Effector memory CD4-positive, alpha-beta T cell (primary cell): Measurements from ENCODE around the gene EML5.

Source experiments
- DNase-seq, 3 donors: peaks; one replicate each; pipeline ENCODE4 v3.0.0-alpha.2; 2020
- H3K27ac ChIP-seq: 2 replicates; pipeline ENCODE4 v1.7.0; 2013; ENCODE audit warnings: mild to moderate bottlenecking, low read length, moderate library complexity; ENCODE audit not compliant: insufficient read depth, poor library complexity, severe bottlenecking
- H3K27me3 ChIP-seq: replicated peaks from 2 replicates; pipeline ENCODE4 v1.7.0; 2013; ENCODE audit warnings: mild to moderate bottlenecking, low read length; ENCODE audit not compliant: insufficient read depth, control insufficient read depth, poor library complexity, severe bottlenecking
- H3K36me3 ChIP-seq: 2 replicates; pipeline ENCODE4 v1.7.0; 2013; ENCODE audit warnings: mild to moderate bottlenecking, low read length, moderate library complexity; ENCODE audit not compliant: control insufficient read depth, insufficient read depth
- H3K4me1 ChIP-seq: 2 replicates; pipeline ENCODE4 v1.7.0; 2013; ENCODE audit warnings: low read length, mild to moderate bottlenecking; ENCODE audit not compliant: control insufficient read depth, insufficient read depth, poor library complexity, severe bottlenecking
- H3K4me3 ChIP-seq: 2 replicates; pipeline ENCODE4 v1.7.0; 2013; ENCODE audit warnings: low read length, low read depth, mild to moderate bottlenecking; ENCODE audit not compliant: insufficient read depth, poor library complexity, severe bottlenecking
- H3K9me3 ChIP-seq: 2 replicates; pipeline ENCODE4 v1.7.0; 2013; ENCODE audit warnings: mild to moderate bottlenecking, low read length, moderate library complexity; ENCODE audit not compliant: control insufficient read depth

Gene EML5

GRCh38 chr14:88562831-88563686 is 229.7 kb downstream of the EML5 start, which contains the start of gene ZC3H14:
TSS of gene ZC3H14 (plus strand) at chr14:88563037. CDS start at chr14:88563134, 97 bp downstream.
- Histone ChIP-seq H3K4me1 (peaks cover 13% of the 10 kb centered on the region), H3K27me3 (no peaks in the 10 kb centered on the region), H3K27ac (peak within 1 kb of the TSS; percentile 62), H3K9me3 (no peaks in the 10 kb centered on the region), H3K4me3 (peak within 1 kb of the TSS; percentile 92), H3K36me3 (no peaks in the 10 kb centered on the region)
- peak; percentile 75 to 79 (median 76) for DNase-seq

GRCh38 chr14:88562532-88562830 is 230.3 kb downstream of the EML5 start:
- H3K27ac ChIP-seq = peak overlapping the region; percentile 62

More at GRCh38 chr14:88562532-88562830, 230.3 kb downstream of the EML5 start:
- Histone ChIP-seq H3K27me3 (no peaks in the 10 kb centered on the region), H3K4me1 (peaks cover 13% of the 10 kb centered on the region), H3K9me3 (no peaks in the 10 kb centered on the region), H3K4me3 (peak overlapping the region; percentile 92), H3K36me3 (no peaks in the 10 kb centered on the region)
- DNase-seq = no peak
